IMR-90 (cell line): Measurements from ENCODE around the gene SPAG9. TPM values are rescaled to one million over a fixed set of nuclear protein-coding genes. Genes with fewer than 3 reads are reported as not detected.
A peak's percentile ranks its signal among the peaks of the same experiment; 100 is the strongest.

Source experiments
- ATAC-seq: fragments of 200-7000 bp; cut with Tn5 transposase; 2 replicates; pipeline ENCODE4 v1.9.1; 2020; ENCODE audit warnings: low read depth, mild to moderate bottlenecking, moderate library complexity
- BruUV-seq: library from RNA; stranded (reverse); fragments of 400-500 nt; replicated peaks from 2 replicates; lab custom pipeline; 2021; lab: Mats Ljungman, UMichigan
- CTCF ChIA-PET: fragments of 300-600 bp; formaldehyde crosslinking; extraction: SDS; loops from one replicate; lab custom pipeline; 2021; ENCODE audit warnings: antibody characterized with exemption; lab: Yijun Ruan, JAX
- POLR2A ChIA-PET: fragments of 300-600 bp; sonication (Branson Sonifier 250); formaldehyde crosslinking; loops from one replicate; lab custom pipeline; 2022; ENCODE audit warnings: antibody characterized with exemption; ENCODE audit not compliant: unreplicated experiment; lab: Charles Lee
- DNase-seq: peaks from one replicate; pipeline ENCODE4 v3.0.0; 2013
- H2AFZ ChIP-seq: replicated peaks from 2 replicates; pipeline ENCODE3; 2013; ENCODE audit warnings: low read length, mild to moderate bottlenecking; ENCODE audit not compliant: poor library complexity
- H2AK5ac ChIP-seq: 2 replicates; pipeline ENCODE4 v1.6.1; 2013; ENCODE audit warnings: low read depth, low read length, inconsistent platforms
- H2AK9ac ChIP-seq: replicated peaks from 2 replicates; pipeline ENCODE3; 2013; ENCODE audit warnings: mild to moderate bottlenecking, low read depth, low read length, moderate library complexity; ENCODE audit not compliant: poor library complexity
- H2BK120ac ChIP-seq: 2 replicates; pipeline ENCODE4 v1.6.1; 2013; ENCODE audit warnings: low read depth, low read length, inconsistent platforms
- H2BK15ac ChIP-seq: 3 replicates; pipeline ENCODE4 v1.6.1; 2013; ENCODE audit warnings: low read depth, low read length, inconsistent platforms
- H2BK20ac ChIP-seq: 2 replicates; pipeline ENCODE4 v1.6.1; 2013; ENCODE audit warnings: low read depth, mild to moderate bottlenecking, inconsistent platforms, low read length, moderate library complexity
- H2BK5ac ChIP-seq: 2 replicates; pipeline ENCODE4 v1.6.1; 2013; ENCODE audit warnings: mild to moderate bottlenecking, low read depth, low read length, inconsistent platforms; ENCODE audit not compliant: poor library complexity, severe bottlenecking
- H3K14ac ChIP-seq: replicated peaks from 2 replicates; pipeline ENCODE4 v1.6.1; 2013; ENCODE audit warnings: low read depth, low read length, inconsistent platforms
- H3K18ac ChIP-seq: 2 replicates; pipeline ENCODE4 v1.6.1; 2013; ENCODE audit warnings: low read depth, low read length, control low read depth
- H3K23ac ChIP-seq: 2 replicates; pipeline ENCODE4 v1.6.1; 2013; ENCODE audit warnings: low read depth, low read length, inconsistent platforms
- H3K27ac ChIP-seq: 2 replicates; pipeline ENCODE4 v1.5.1; 2013; ENCODE audit warnings: mild to moderate bottlenecking, control low read depth, low read length; ENCODE audit not compliant: insufficient read depth
- H3K27me3 ChIP-seq: 2 replicates; pipeline ENCODE4 v1.6.1; 2013; ENCODE audit warnings: low read length; ENCODE audit not compliant: control insufficient read depth, insufficient read depth
- H3K36me3 ChIP-seq: 2 replicates; pipeline ENCODE4 v1.6.1; 2013; ENCODE audit warnings: low read length, mixed read lengths; ENCODE audit not compliant: control insufficient read depth, insufficient read depth
- H3K4ac ChIP-seq: 2 replicates; pipeline ENCODE4 v1.6.1; 2013; ENCODE audit warnings: low read depth, low read length, inconsistent platforms
- H3K4me1 ChIP-seq: 2 replicates; pipeline ENCODE4 v1.6.1; 2013; ENCODE audit warnings: low read length, mixed read lengths; ENCODE audit not compliant: control insufficient read depth, insufficient read depth
- H3K4me2 ChIP-seq: 2 replicates; pipeline ENCODE4 v1.6.1; 2013; ENCODE audit warnings: low read depth, mild to moderate bottlenecking, control low read depth, low read length, moderate library complexity
- H3K4me3 ChIP-seq: 2 replicates; pipeline ENCODE4 v1.5.1; 2013; ENCODE audit warnings: low read depth, mild to moderate bottlenecking, control low read depth, low read length, moderate library complexity; ENCODE audit not compliant: insufficient read depth
- H3K56ac ChIP-seq: 2 replicates; pipeline ENCODE4 v1.6.1; 2013; ENCODE audit warnings: low read length, inconsistent platforms; ENCODE audit not compliant: insufficient read depth; ENCODE audit errors: extremely low read depth
- H3K79me1 ChIP-seq, 2 experiments: 2 replicates each; pipeline ENCODE4 v1.6.1; 2013; ENCODE audit warnings: low read length in 2 of 2, inconsistent platforms in 1 of 2, low read depth in 1 of 2
- H3K9ac ChIP-seq: 2 replicates; pipeline ENCODE4 v1.6.1; 2013; ENCODE audit warnings: low read depth, low read length, control low read depth
- H3K9me1 ChIP-seq: 2 replicates; pipeline ENCODE4 v1.6.1; 2013; ENCODE audit warnings: low read length, inconsistent platforms; ENCODE audit not compliant: insufficient read depth
- H3K9me3 ChIP-seq: 2 replicates; pipeline ENCODE4 v1.6.1; 2013; ENCODE audit warnings: low read length; ENCODE audit not compliant: control insufficient read depth, insufficient read depth
- H4K20me1 ChIP-seq: 2 replicates; pipeline ENCODE4 v1.6.1; 2013; ENCODE audit warnings: low read length, inconsistent platforms; ENCODE audit not compliant: insufficient read depth
- H4K5ac ChIP-seq: 2 replicates; pipeline ENCODE4 v1.6.1; 2013; ENCODE audit warnings: mild to moderate bottlenecking, low read depth, low read length, control low read depth
- H4K8ac ChIP-seq, 2 experiments: 2 replicates each; pipeline ENCODE4 v1.6.1; 2013; ENCODE audit warnings: low read depth in 2 of 2, low read length in 2 of 2, control low read depth in 1 of 2, inconsistent platforms in 1 of 2
- H4K91ac ChIP-seq: 2 replicates; pipeline ENCODE4 v1.6.1; 2013; ENCODE audit warnings: low read depth, low read length, inconsistent platforms; ENCODE audit not compliant: insufficient read depth
- BHLHE40 ChIP-seq: fragments of 150-350 bp; IDR thresholded peaks from 2 replicates; pipeline ENCODE4 v1.6.1; 2016; ENCODE audit warnings: mild to moderate bottlenecking, low read depth, low read length
- CEBPB ChIP-seq: IDR thresholded peaks from 2 replicates; pipeline ENCODE4 v1.6.1; 2012; ENCODE audit warnings: low read depth, low read length, improper control_type of control experiment
- CTCF ChIP-seq: conservative IDR thresholded peaks from 2 replicates; pipeline ENCODE4 v1.5.1; 2012; ENCODE audit warnings: mild to moderate bottlenecking, low read depth, low read length, improper control_type of control experiment
- ELK1 ChIP-seq: fragments of 150-350 bp; IDR thresholded peaks from 2 replicates; pipeline ENCODE4 v1.6.1; 2016; ENCODE audit warnings: low read depth, mild to moderate bottlenecking, low read length, moderate library complexity, borderline replicate concordance
- FOS ChIP-seq: fragments of 150-350 bp; IDR thresholded peaks from 2 replicates; pipeline ENCODE4 v1.6.1; 2016; ENCODE audit warnings: low read depth, low read length
- MAFK ChIP-seq: IDR thresholded peaks from 2 replicates; pipeline ENCODE4 v1.6.1; 2012; ENCODE audit warnings: low read depth, low read length, improper control_type of control experiment
- MAZ ChIP-seq: IDR thresholded peaks from 2 replicates; pipeline ENCODE4 v1.6.1; 2012; ENCODE audit warnings: low read depth, mild to moderate bottlenecking, low read length, improper control_type of control experiment, moderate library complexity, borderline replicate concordance
- MXI1 ChIP-seq: IDR thresholded peaks from 2 replicates; pipeline ENCODE4 v1.6.1; 2012; ENCODE audit warnings: low read depth, mild to moderate bottlenecking, low read length, moderate library complexity, borderline replicate concordance
- NFE2L2 ChIP-seq: fragments of 150-350 bp; IDR thresholded peaks from 2 replicates; pipeline ENCODE4 v1.6.1; 2016; ENCODE audit warnings: low read depth, mild to moderate bottlenecking, low read length
- POLR2A ChIP-seq: IDR thresholded peaks from 2 replicates; pipeline ENCODE4 v1.6.1; 2012; ENCODE audit warnings: mild to moderate bottlenecking, low read depth, low read length
- RCOR1 ChIP-seq: IDR thresholded peaks from 2 replicates; pipeline ENCODE4 v1.6.1; 2012; ENCODE audit warnings: mild to moderate bottlenecking, low read length, improper control_type of control experiment; ENCODE audit not compliant: insufficient replicate concordance
- SMC3 ChIP-seq: fragments of 150-350 bp; IDR thresholded peaks from 2 replicates; pipeline ENCODE4 v1.6.1; 2016; ENCODE audit warnings: low read depth, mild to moderate bottlenecking, antibody characterized with exemption, low read length, moderate library complexity
- WGBS, 2 experiments: methylation state at CpG; one replicate each; pipeline versions ENCODE4 v1.1.5 to v1.1.7; 2013; ENCODE audit warnings: missing lambda C conversion rate in 2 of 2; ENCODE audit not compliant: insufficient read length in 1 of 2; ENCODE audit errors: extremely low coverage in 2 of 2; 5-methylcytosine and 5-hydroxymethylcytosine counted together
- dilution Hi-C: fragments of 300-500 bp; cut with HindIII; formaldehyde crosslinking; loops from one replicate; pipeline ENCODE4 v1.14.3; 2018; ENCODE audit warnings: low sequenced_read_pairs; ENCODE audit not compliant: unreplicated experiment
- in situ Hi-C: fragments of 300-500 bp; cut with MboI; formaldehyde crosslinking; loops from 3 replicates; pipeline ENCODE4 v1.14.3; 2019; ENCODE audit warnings: low sequenced_read_pairs, inconsistent platforms, mixed read lengths
- intact Hi-C: fragments of 100-400 bp; cut with micrococcal nuclease; formaldehyde crosslinking; loops from 2 replicates; pipeline ENCODE4 v1.10.0; 2022
- polyA plus RNA-seq, 3 experiments: library from polyadenylated mRNA; depleted of rRNA; stranded (reverse); fragments of >200 nt; gene quantifications; 2 replicates each; pipeline ENCODE4 v1.2.3, GENCODE V29; 2012; ENCODE audit warnings: low replicate concordance in 1 of 3
- total RNA-seq: library from RNA; depleted of rRNA; stranded (reverse); fragments of >200 nt; gene quantifications from 2 replicates; pipeline ENCODE4 v1.2.3, GENCODE V29; 2012
- TF ChIP-seq, protein P1 (sequence below): fragments of 150-350 bp; IDR thresholded peaks from 2 replicates; pipeline ENCODE4 v1.6.1; 2017; ENCODE audit warnings: mild to moderate bottlenecking, antibody characterized with exemption, low read length, low read depth

Gene SPAG9
- total and polyA plus RNA-seq, 2 of the 4 experiments (the other 2 are of a cell fraction), result 26.7 to 75.5 TPM

- Histone ChIP-seq H2AFZ (no peak overlapping the region), H2BK15ac (no peak overlapping the region), H3K4ac (no peak overlapping the region), H3K4me3 (no peak overlapping the region), H3K36me3 (no peaks in the 10 kb centered on the region), H2AK9ac (no peak overlapping the region), H2BK5ac (no peak overlapping the region), H3K9ac (no peak overlapping the region), H3K4me2 (no peak overlapping the region), H3K27me3 (no peaks in the 10 kb centered on the region), H3K27ac (no peak overlapping the region), H2AK5ac (no peak overlapping the region), H2BK120ac (no peak overlapping the region), H3K14ac (0 out of 2 replicates have a peak overlapping the region, but pooled peaks have one; percentile 23), H3K4me1 (no peaks in the 10 kb centered on the region), H4K20me1 (no peaks in the 10 kb centered on the region), H4K91ac (no peak overlapping the region), H3K18ac (no peak overlapping the region), H3K56ac (no peak overlapping the region), H3K79me1 (no peaks in the 10 kb centered on the region), H4K5ac (no peak overlapping the region), H2BK20ac (no peak overlapping the region), H3K9me3 (no peaks in the 10 kb centered on the region), H3K23ac (no peak overlapping the region), H4K8ac (no peak overlapping the region), H3K9me1 (no peaks in the 10 kb centered on the region)
- no peak for DNase-seq
- BruUV-seq, result no TSS peak
- no peak for TF ChIP-seq MXI1
- no peak for TF ChIP-seq ELK1
- TF ChIP-seq POLR2A, result no peak
- TF ChIP-seq BHLHE40, result no peak
- no peak for TF ChIP-seq RCOR1
- TF ChIP-seq CTCF, result no peak
- no peak for TF ChIP-seq NFE2L2
- no peak for TF ChIP-seq FOS
- TF ChIP-seq, protein P1, sequence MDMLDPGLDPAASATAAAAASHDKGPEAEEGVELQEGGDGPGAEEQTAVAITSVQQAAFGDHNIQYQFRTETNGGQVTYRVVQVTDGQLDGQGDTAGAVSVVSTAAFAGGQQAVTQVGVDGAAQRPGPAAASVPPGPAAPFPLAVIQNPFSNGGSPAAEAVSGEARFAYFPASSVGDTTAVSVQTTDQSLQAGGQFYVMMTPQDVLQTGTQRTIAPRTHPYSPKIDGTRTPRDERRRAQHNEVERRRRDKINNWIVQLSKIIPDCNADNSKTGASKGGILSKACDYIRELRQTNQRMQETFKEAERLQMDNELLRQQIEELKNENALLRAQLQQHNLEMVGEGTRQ, result no peak
- no peak for TF ChIP-seq CEBPB
- no peak for TF ChIP-seq MAZ
- TF ChIP-seq SMC3, result no peak
- no peak for TF ChIP-seq MAFK
- in situ Hi-C loops (no loop called here), dilution Hi-C loops (no loop called here), intact Hi-C loops (no loop called here)
- WGBS, 2 experiments, result no CpG with 5 or more reads among the region's 2 CpGs
- ATAC-seq, result no peak
- POLR2A ChIA-PET, result no interaction called here
- CTCF ChIA-PET, result no interaction called here
These were observed 12.7 kb upstream of the SPAG9 start for GRCh38 chr17:51133365-51133764.
